ENCODE results near the gene NEUROD4.

DNA sequence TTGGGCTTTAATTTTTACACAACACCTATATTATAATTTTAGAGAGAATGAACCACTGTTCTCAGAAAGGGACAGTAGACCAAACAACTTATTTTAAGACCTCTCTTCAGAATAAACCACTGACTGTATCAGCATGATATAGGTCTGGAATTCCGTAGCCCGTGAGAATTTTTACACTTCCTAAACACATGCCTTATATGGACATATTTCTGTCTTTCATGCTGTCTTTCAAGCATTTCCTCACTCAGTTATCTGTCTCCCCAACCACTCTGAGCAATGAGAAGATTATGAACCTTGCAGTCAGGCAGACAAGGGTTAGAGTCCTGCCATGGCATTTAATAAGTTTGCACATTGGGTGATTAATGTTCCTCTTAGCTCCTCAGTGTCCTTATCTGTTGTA, 17.4 kb upstream of the NEUROD4 start:
- TF ChIP-seq, protein P1, sequence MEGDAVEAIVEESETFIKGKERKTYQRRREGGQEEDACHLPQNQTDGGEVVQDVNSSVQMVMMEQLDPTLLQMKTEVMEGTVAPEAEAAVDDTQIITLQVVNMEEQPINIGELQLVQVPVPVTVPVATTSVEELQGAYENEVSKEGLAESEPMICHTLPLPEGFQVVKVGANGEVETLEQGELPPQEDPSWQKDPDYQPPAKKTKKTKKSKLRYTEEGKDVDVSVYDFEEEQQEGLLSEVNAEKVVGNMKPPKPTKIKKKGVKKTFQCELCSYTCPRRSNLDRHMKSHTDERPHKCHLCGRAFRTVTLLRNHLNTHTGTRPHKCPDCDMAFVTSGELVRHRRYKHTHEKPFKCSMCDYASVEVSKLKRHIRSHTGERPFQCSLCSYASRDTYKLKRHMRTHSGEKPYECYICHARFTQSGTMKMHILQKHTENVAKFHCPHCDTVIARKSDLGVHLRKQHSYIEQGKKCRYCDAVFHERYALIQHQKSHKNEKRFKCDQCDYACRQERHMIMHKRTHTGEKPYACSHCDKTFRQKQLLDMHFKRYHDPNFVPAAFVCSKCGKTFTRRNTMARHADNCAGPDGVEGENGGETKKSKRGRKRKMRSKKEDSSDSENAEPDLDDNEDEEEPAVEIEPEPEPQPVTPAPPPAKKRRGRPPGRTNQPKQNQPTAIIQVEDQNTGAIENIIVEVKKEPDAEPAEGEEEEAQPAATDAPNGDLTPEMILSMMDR (IDR thresholded peaks at IDR 0.05) = no peak
- no peak for TF ChIP-seq EZH2phosphoT487 (IDR thresholded peaks at IDR 0.05)

All from neural progenitor cell (in vitro differentiated cells).